Measurements from ENCODE around the gene INPP5D. TPM values are rescaled to one million over a fixed set of nuclear protein-coding genes. Genes with fewer than 3 reads are reported as not detected.
"Not testable (repeated sequence)": the region's sequence is repeated elsewhere in the genome, so short reads cannot be mapped to it uniquely, and the experiment has no call there.

INPP5D gene
- total and polyA plus RNA-seq, 2 of the 13 experiments (the other 11 are each of a cell fraction or from before 2014, with no cell fraction given): 16.7 to 18.0 TPM

DNA sequence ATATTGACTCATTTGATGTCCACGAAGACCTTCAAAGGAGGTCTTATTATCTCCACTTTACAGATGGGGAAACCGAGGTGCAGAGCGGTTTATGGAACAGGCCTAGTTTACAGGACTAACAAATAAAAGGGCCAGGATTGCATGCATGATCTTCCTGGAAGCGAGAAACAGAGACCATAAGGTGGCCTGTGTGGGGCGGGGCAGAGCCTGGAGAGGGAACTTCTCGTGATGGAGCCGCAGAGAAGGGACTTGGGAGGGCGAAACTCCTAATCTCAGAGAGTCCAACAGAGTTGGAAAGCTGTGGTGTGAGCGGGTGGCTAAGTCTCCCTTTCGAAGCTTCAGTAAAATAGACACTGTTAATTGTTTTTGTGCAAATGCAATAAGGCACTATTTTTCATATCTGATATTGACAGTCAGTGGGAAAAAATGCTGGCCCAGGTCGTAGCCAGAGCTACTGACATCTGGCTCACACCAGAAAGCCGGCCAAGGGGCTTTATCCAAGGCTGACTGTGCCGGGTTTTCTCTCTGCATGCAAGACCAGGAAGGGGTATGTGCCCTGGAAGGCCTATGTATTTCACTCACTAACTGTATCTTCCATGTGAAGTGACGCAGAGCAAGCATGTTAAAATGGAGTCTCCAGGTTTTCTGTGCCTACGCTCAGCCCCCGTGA lies 4.5 kb downstream of the INPP5D start:
- DNase-seq (ENCODE audit: low spot score) (no peak), FAIRE-seq (no peak), ATAC-seq (no peak)
- Histone ChIP-seq H2AFZ (ENCODE audit: low read length) (no peak overlapping the region), H3K4me3 (replicated peaks in 1 of 3; ENCODE audit: insufficient read depth in 1 of 3, low read depth in 2 of 3, low read length in 3 of 3) (no peak overlapping the region), H3K36me3 (replicated peaks in 1 of 2; ENCODE audit: control insufficient read depth in 1 of 2, insufficient read depth in 2 of 2, low read length in 2 of 2) (no peaks in the 10 kb centered on the region), H3K4me1 (ENCODE audit: insufficient read depth, low read length) (peaks cover 81% of the 10 kb centered on the region), H4K20me1 (ENCODE audit: insufficient read depth, low read length) (0 out of 2 replicates have a peak, but pooled peaks cover 3% of the 10 kb centered on the region), H3K4me2 (ENCODE audit: low read depth, low read length) (peak overlapping the region; percentile 97), H3K27me3 (ENCODE audit: control insufficient read depth in 1 of 2, insufficient read depth in 2 of 2, low read length in 2 of 2) (no peaks in the 10 kb centered on the region; a peak in 1 of 5 replicates), H3K79me2 (ENCODE audit: insufficient read depth, low read length) (no peaks in the 10 kb centered on the region), H3K27ac (ENCODE audit: extremely low read length, insufficient read depth, low read length) (peak overlapping the region; percentile 82), H3K9ac (ENCODE audit: insufficient read depth, low read depth, low read length) (peak overlapping the region; percentile 45), H3K9me3 (ENCODE audit: low read length) (no peaks in the 10 kb centered on the region)
- no TSS peak for BruUV-seq (replicated peaks)
- in situ Hi-C loops (cut with HindIII; ENCODE audit: extremely low pct_ligation_motif_present, low pct_unique_long_range_greater_than_20kb): no loop called here
- intact Hi-C loops (cut with micrococcal nuclease; ENCODE audit: unreplicated experiment): loop anchor here (5.0 kb wide), 1 partner anchor 58 kb away; no protein-coding TSS in a partner anchor
- WGBS (ENCODE audit: low lambda C conversion rate): 86% methylated on average over 16 of the region's 16 CpGs
- CTCF ChIA-PET (ENCODE audit: low intra/inter-chr PET ratio, low total read pairs): no interaction called here
- TF ChIP-seq HOXA9 (CRISPR knock-in tag; IDR thresholded peaks at IDR 0.05; ENCODE audit: borderline replicate concordance) (no peak), ATF4 (CRISPR knock-in tag; IDR thresholded peaks at IDR 0.05) (0 out of 4 replicates have a peak, but pooled peaks of 1 of the 2 experiments have one; percentile 7)
- TF ChIP-seq, protein P1, sequence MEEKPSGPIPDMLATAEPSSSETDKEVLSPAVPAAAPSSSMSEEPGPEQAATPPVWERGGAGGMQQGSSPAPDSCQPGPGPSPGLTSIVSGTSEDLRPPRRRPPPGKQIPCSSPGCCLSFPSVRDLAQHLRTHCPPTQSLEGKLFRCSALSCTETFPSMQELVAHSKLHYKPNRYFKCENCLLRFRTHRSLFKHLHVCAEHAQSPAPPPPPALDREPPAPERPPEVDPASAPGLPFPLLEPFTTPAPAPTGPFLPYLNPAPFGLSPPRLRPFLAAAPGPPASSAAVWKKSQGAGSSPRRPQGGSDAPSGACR (CRISPR knock-in tag; IDR thresholded peaks at IDR 0.05): no peak
- POLR2A ChIA-PET: interaction anchor here (1.0 to 2.8 kb wide), 6 partner anchors 11 to 208 kb away, joined by 3 to 10 read pairs (median 4); partner anchors contain the start of gene NGEF

DNA sequence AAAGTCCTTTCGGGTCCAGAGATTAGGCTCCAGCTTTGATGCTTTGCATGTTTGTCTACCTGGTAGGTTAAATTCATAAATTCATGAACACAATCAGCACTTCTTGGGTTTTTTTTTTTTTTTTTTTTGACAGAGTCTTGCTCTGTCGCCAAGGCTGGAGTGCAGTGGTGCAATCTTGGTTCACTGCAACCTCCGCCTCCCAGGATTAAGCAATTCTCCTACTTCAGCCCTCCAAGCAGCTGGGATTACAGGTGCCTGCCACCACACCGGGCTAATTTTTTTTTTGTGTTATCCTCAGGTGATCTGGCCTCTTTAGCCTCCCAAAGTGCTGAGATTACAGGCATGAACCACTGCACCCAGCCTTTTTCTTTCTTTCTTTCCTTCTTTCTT lies 5.1 kb downstream of the INPP5D start:
- peak; percentile 32; the same call in 1 of the 2 replicates for TF ChIP-seq CEBPB (IDR thresholded peaks at IDR 0.05; ENCODE audit: borderline replicate concordance, low read depth, low read length)
- peak; percentile 53 for TF ChIP-seq CEBPG (CRISPR knock-in tag; IDR thresholded peaks at IDR 0.05)
- 0 out of 2 replicates have a peak, but pooled peaks have one; percentile 19 for TF ChIP-seq GATAD2A (CRISPR knock-in tag; IDR thresholded peaks at IDR 0.05)
- BruUV-seq (replicated peaks); H3K27ac ChIP-seq (ENCODE audit: extremely low read length, insufficient read depth, low read length); DNase-seq (ENCODE audit: low spot score); H3K27me3 ChIP-seq (ENCODE audit: control insufficient read depth in 1 of 2, insufficient read depth in 2 of 2, low read length in 2 of 2); ATAC-seq; in situ Hi-C loops (cut with HindIII; ENCODE audit: extremely low pct_ligation_motif_present, low pct_unique_long_range_greater_than_20kb); CTCF ChIA-PET (ENCODE audit: low intra/inter-chr PET ratio, low total read pairs); H3K9me3 ChIP-seq (ENCODE audit: low read length); H3K9ac ChIP-seq (ENCODE audit: insufficient read depth, low read depth, low read length); H3K4me2 ChIP-seq (ENCODE audit: low read depth, low read length); H3K4me3 ChIP-seq (replicated peaks in 1 of 3; ENCODE audit: insufficient read depth in 1 of 3, low read depth in 2 of 3, low read length in 3 of 3); H3K79me2 ChIP-seq (ENCODE audit: insufficient read depth, low read length); H4K20me1 ChIP-seq (ENCODE audit: insufficient read depth, low read length); intact Hi-C loops (cut with micrococcal nuclease; ENCODE audit: unreplicated experiment); FAIRE-seq; H2AFZ ChIP-seq (ENCODE audit: low read length); H3K36me3 ChIP-seq (replicated peaks in 1 of 2; ENCODE audit: control insufficient read depth in 1 of 2, insufficient read depth in 2 of 2, low read length in 2 of 2): not testable (repeated sequence)
- H3K4me1 ChIP-seq (ENCODE audit: insufficient read depth, low read length): peaks cover 75% of the 10 kb centered on the region
- POLR2A ChIA-PET: interaction anchor here (0.7 to 2.8 kb wide), 3 partner anchors 190 to 1583 kb away, joined by 3 to 10 read pairs (median 4); no protein-coding TSS in a partner anchor
- WGBS (ENCODE audit: low lambda C conversion rate): 71% methylated on average over 4 of the region's 4 CpGs
